ENCODE results near the gene SRCIN1. TPM values are rescaled to one million over a fixed set of nuclear protein-coding genes. Genes with fewer than 3 reads are reported as not detected.

The SRCIN1 gene
- total RNA-seq, 1 donor from 2014 or later = 8.3 TPM

DNA sequence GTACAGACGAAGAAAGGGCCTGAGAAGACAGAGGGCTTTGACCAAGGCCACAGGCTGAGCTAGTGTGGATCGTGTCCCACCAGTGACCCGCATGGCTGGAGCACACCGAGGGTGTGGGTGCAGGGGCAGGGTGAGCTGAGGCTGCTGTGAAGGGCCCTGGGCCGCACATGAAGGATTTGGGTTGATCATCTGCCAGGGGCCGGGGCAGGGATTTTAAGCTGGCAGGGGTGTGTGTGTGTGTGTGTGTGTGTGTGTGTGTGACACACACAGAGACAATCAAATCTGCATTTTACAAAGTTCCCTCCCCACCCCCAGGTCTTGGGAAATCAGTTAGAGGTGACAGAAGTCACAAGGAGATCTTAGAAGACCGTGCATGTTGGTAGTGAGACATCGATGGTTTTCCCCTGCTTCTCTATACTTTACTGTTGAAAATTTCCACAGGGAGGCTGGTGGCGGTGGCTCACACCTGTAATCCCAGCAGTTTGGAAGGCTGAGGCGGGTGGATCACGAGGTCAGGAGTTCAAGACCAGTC lies 65.2 kb downstream of the SRCIN1 start:
- DNase-seq (ENCODE audit: extremely low spot score, unreplicated experiment) = no peak
- Mint-ChIP-seq H3K36me3 (no peaks in the 10 kb centered on the region), H3K27ac (no peak overlapping the region), H3K27me3 (peaks cover 6% of the 10 kb centered on the region), H3K9me3 (no peaks in the 10 kb centered on the region), H3K4me1 (ENCODE audit: unreplicated experiment) (peaks cover 9% of the 10 kb centered on the region), H3K4me3 (no peak overlapping the region)
- TF ChIP-seq, protein P1, sequence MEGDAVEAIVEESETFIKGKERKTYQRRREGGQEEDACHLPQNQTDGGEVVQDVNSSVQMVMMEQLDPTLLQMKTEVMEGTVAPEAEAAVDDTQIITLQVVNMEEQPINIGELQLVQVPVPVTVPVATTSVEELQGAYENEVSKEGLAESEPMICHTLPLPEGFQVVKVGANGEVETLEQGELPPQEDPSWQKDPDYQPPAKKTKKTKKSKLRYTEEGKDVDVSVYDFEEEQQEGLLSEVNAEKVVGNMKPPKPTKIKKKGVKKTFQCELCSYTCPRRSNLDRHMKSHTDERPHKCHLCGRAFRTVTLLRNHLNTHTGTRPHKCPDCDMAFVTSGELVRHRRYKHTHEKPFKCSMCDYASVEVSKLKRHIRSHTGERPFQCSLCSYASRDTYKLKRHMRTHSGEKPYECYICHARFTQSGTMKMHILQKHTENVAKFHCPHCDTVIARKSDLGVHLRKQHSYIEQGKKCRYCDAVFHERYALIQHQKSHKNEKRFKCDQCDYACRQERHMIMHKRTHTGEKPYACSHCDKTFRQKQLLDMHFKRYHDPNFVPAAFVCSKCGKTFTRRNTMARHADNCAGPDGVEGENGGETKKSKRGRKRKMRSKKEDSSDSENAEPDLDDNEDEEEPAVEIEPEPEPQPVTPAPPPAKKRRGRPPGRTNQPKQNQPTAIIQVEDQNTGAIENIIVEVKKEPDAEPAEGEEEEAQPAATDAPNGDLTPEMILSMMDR (conservative IDR thresholded peaks at IDR 0.05) = no peak

DNA sequence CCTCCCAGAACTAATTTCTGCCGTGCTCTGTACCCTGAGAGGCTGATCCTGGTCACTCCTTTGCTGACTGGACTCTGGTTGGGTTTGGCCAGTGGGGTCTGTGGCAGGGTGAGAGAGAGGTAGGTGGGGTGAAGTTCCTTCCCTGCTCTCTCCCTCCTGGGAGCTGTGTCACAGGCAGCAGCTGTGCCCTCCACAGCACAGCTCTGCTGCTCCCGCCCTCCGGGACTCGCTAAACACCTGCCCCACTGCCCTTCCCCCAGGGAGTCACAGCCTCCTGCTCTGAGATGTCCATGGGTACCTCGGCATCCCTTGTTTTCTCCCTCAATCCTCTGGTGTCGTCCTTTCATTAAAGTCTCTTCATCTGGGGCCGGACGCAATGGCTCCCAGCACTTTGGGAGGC lies 66.4 kb downstream of the SRCIN1 start:
- TF ChIP-seq, protein P1 (conservative IDR thresholded peaks at IDR 0.05) = no peak
- H3K36me3 Mint-ChIP-seq = no peaks in the 10 kb centered on the region
- peaks cover 12% of the 10 kb centered on the region for H3K4me1 Mint-ChIP-seq (ENCODE audit: unreplicated experiment)
- no peak for DNase-seq (ENCODE audit: extremely low spot score, unreplicated experiment)
- H3K27ac Mint-ChIP-seq = no peak overlapping the region
- H3K9me3 Mint-ChIP-seq = no peaks in the 10 kb centered on the region
- no peak overlapping the region for H3K4me3 Mint-ChIP-seq
- H3K27me3 Mint-ChIP-seq = peaks cover 10% of the 10 kb centered on the region

DNA sequence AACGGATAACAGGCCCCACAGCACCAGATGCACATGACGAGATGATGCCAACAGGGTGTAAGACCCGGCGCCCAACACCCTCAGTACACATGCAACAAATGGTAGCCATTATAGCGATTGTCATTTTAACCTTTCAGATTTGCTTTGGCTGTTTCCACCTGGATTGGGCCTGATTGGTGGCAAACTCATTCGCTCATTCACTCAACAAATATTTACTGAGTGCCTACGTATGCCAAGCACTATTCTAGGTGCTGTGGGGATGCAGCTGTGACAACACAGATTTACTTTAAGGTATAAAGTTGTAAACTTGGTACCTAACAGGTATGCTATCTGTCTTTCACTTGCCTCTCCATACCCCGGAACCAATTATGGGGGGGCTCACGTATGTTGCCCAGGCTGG lies 66.8 kb downstream of the SRCIN1 start:
- no peak overlapping the region for H3K4me3 Mint-ChIP-seq
- peaks cover 12% of the 10 kb centered on the region for H3K4me1 Mint-ChIP-seq (ENCODE audit: unreplicated experiment)
- H3K36me3 Mint-ChIP-seq = no peaks in the 10 kb centered on the region
- H3K27me3 Mint-ChIP-seq = peaks cover 13% of the 10 kb centered on the region
- no peak overlapping the region for H3K27ac Mint-ChIP-seq
- no peak for DNase-seq (ENCODE audit: extremely low spot score, unreplicated experiment)
- TF ChIP-seq, protein P1 (conservative IDR thresholded peaks at IDR 0.05) = no peak
- H3K9me3 Mint-ChIP-seq = no peaks in the 10 kb centered on the region

DNA sequence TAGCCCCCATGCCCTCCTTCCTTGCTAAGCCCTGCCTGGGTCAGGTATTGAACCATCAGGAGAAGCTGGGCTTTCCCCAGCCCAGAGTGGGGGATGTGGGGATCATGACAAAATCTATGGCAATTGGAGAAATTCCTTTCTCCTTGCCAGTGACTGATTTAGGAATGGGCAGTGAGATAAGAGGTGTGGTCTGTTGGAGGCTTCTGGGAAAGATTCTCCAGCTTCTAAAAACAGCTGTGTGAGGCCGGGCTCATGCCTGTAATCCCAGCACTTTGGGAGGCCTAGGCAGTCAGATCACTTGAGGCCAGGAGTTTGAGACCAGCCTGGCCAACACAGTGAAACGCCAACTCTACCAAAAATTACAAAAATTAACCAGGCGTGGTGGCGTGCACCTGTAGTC lies 69.1 kb downstream of the SRCIN1 start:
- Mint-ChIP-seq H3K27ac (no peak overlapping the region), H3K9me3 (no peaks in the 10 kb centered on the region), H3K4me1 (ENCODE audit: unreplicated experiment) (peaks cover 19% of the 10 kb centered on the region), H3K36me3 (no peaks in the 10 kb centered on the region), H3K4me3 (no peak overlapping the region), H3K27me3 (peaks cover 19% of the 10 kb centered on the region)
- no peak for DNase-seq (ENCODE audit: extremely low spot score, unreplicated experiment)
- TF ChIP-seq, protein P1 (conservative IDR thresholded peaks at IDR 0.05) = no peak

DNA sequence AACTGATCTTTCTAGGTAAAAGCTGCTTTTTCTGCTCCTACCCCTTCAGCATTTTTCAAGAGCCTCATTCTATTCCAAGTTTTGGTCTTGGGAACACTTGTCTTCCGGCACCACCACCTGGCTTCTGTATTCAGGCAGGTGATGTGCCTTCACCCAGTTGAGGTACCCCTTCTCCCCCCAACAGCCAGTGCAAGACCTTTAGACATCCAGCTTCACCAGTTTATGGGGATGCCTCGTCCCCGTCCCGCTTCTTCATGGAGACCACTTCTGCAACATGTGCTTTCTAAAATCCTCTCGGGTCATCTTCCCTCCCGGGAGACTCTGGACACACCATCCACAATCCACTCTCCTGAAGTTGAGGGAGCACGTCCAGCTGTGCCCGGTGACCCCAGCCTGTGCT lies 69.9 kb downstream of the SRCIN1 start:
- Mint-ChIP-seq H3K27me3 (peaks cover 19% of the 10 kb centered on the region), H3K27ac (no peak overlapping the region), H3K4me3 (no peak overlapping the region), H3K36me3 (no peaks in the 10 kb centered on the region), H3K9me3 (no peaks in the 10 kb centered on the region), H3K4me1 (ENCODE audit: unreplicated experiment) (peaks cover 19% of the 10 kb centered on the region)
- TF ChIP-seq, protein P1 (conservative IDR thresholded peaks at IDR 0.05) = no peak
- DNase-seq (ENCODE audit: extremely low spot score, unreplicated experiment) = no peak

DNA sequence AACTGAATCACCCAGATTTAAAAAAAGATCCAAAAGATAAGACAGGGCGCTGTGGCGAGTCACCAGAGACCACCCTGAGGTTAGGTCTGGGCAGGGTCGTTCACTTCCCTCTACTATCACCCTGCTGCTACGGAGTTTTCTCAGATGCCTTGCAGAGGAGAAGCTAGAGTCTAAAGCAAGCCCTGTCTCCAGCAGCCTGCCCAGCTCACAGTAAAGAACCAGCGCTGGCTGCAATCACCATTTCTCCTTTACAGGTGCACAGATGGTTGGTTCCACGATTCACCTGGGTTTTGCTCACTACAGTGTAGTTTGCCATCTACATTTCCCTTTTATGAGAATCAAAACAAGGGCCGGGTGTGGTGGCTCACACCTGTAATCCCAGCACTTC lies 71.3 kb downstream of the SRCIN1 start:
- DNase-seq (ENCODE audit: extremely low spot score, unreplicated experiment) = no peak
- no peak overlapping the region for H3K27ac Mint-ChIP-seq
- no peaks in the 10 kb centered on the region for H3K36me3 Mint-ChIP-seq
- H3K27me3 Mint-ChIP-seq = peaks cover 22% of the 10 kb centered on the region
- no peak overlapping the region for H3K4me3 Mint-ChIP-seq
- TF ChIP-seq, protein P1 (conservative IDR thresholded peaks at IDR 0.05) = no peak
- peaks cover 19% of the 10 kb centered on the region for H3K4me1 Mint-ChIP-seq (ENCODE audit: unreplicated experiment)
- H3K9me3 Mint-ChIP-seq = no peaks in the 10 kb centered on the region

All from type B pancreatic cell (in vitro differentiated cells).